ENCODE measurements around the gene HMBS. TPM values are rescaled to one million over a fixed set of nuclear protein-coding genes. Genes with fewer than 3 reads are reported as not detected.
A peak's percentile ranks its signal among the peaks of the same experiment; 100 is the strongest.

The HMBS gene
- total and polyA plus RNA-seq, 4 donors: 10.5 to 224 (median 26.7) TPM

GRCh38 chr11:119116235-119116594, 31.5 kb downstream of the HMBS start (continued):
- TF ChIP-seq ZBTB33 (IDR thresholded peaks at IDR 0.05): no peak
- no peak for TF ChIP-seq JUND (IDR thresholded peaks at IDR 0.05)
- no peak for TF ChIP-seq EGR1 (IDR thresholded peaks at IDR 0.05; ENCODE audit: low read depth in 2 of 2)
- no peak for TF ChIP-seq MAX (IDR thresholded peaks at IDR 0.05)
- no peak for TF ChIP-seq HNF4A (conservative IDR thresholded peaks at IDR 0.05)
- no peak for TF ChIP-seq HNF4G (IDR thresholded peaks at IDR 0.05)

GRCh38 chr11:119116601-119117000, 31.9 kb downstream of the HMBS start:
- H3K36me3 ChIP-seq (ENCODE audit: control insufficient read depth in 4 of 4, insufficient read depth in 3 of 4, low read depth in 1 of 4, low read length in 3 of 4): peaks cover 5 to 36% (median 14%) of the 10 kb centered on the region in 4 donors

More at GRCh38 chr11:119116601-119117000, 31.9 kb downstream of the HMBS start:
- Histone ChIP-seq H3K4me3 (ENCODE audit: low read depth in 1 of 3, low read length in 3 of 3) (no peak overlapping the region), H3K9me3 (ENCODE audit: control insufficient read depth in 4 of 4, low read length in 3 of 4) (no peaks in the 10 kb centered on the region), H3K9ac (ENCODE audit: low read depth in 1 of 2, low read length in 2 of 2) (no peak overlapping the region), H3K4me1 (ENCODE audit: control insufficient read depth in 4 of 4, insufficient read depth in 4 of 4, low read length in 3 of 4) (peaks cover 0 to 11% (median 6%) of the 10 kb centered on the region in 4 donors), H3K27ac (ENCODE audit: low read depth in 1 of 2, low read length in 2 of 2) (peak overlapping the region; percentile 44 to 71), H3K27me3 (ENCODE audit: control insufficient read depth in 4 of 4, insufficient read depth in 4 of 4, low read length in 3 of 4) (no peaks in the 10 kb centered on the region)
- no peak for DNase-seq (ENCODE audit: low spot score)
- TF ChIP-seq RXRA (IDR thresholded peaks at IDR 0.05) (no peak), TAF1 (conservative IDR thresholded peaks at IDR 0.05) (no peak), MAX (IDR thresholded peaks at IDR 0.05) (no peak), CTCF (IDR thresholded peaks at IDR 0.05; ENCODE audit: low read depth, low read length, missing input control) (no peak), HNF4G (IDR thresholded peaks at IDR 0.05) (no peak), JUND (IDR thresholded peaks at IDR 0.05) (no peak), SP1 (IDR thresholded peaks at IDR 0.05) (no peak), FOXA2 (IDR thresholded peaks at IDR 0.05) (no peak), RAD21 (IDR thresholded peaks at IDR 0.05) (no peak), EGR1 (IDR thresholded peaks at IDR 0.05; ENCODE audit: low read depth in 2 of 2) (no peak), FOXA1 (IDR thresholded peaks at IDR 0.05) (no peak), ATF3 (IDR thresholded peaks at IDR 0.05) (no peak), HNF4A (conservative IDR thresholded peaks at IDR 0.05) (no peak), NR2F2 (IDR thresholded peaks at IDR 0.05) (no peak), REST (IDR thresholded peaks at IDR 0.05) (no peak), YY1 (IDR thresholded peaks at IDR 0.05) (no peak), ZBTB33 (IDR thresholded peaks at IDR 0.05) (no peak), GABPA (IDR thresholded peaks at IDR 0.05 in 1 of 2, conservative IDR thresholded peaks at IDR 0.05 in 1 of 2) (no peak)
- WGBS: 81% methylated on average over 5 of the region's 5 CpGs

All from liver (tissue), 9 donors.